Stimulated activated CD8-positive, alpha-beta memory T cell treated with anti-CD3 and anti-CD28 coated beads, Interleukin-7, amount 100 ng/mL, for 4 hours (primary cell): ENCODE data around the gene NACC2.

Source experiments
- DNase-seq, 2 donors: peaks; one replicate each; pipeline ENCODE4 v3.0.0-alpha.2; 2020; ENCODE audit warnings: low read depth in 2 of 2

NACC2 gene

GRCh38 chr9:136095070-136096058 lies at the start of gene NACC2:
NACC2 (minus strand) TSS chr9:136095289; CDS start chr9:136050521, 44,768 bp downstream.
- DNase-seq = peak in 1 of 2 donors; percentile 34

- no peak for DNase-seq
Measured at GRCh38 chr9:136144450-136144849, 49.4 kb upstream of the NACC2 start.

GRCh38 chr9:136143215-136144001 lies 48.3 kb upstream of the NACC2 start:
- DNase-seq = no peak

- DNase-seq = no peak
Measured at GRCh38 chr9:136142859-136143214, 47.7 kb upstream of the NACC2 start.

GRCh38 chr9:136142414-136142796 lies 47.3 kb upstream of the NACC2 start:
- no peak for DNase-seq

- no peak for DNase-seq
Measured at GRCh38 chr9:136141682-136142413, 46.8 kb upstream of the NACC2 start.

GRCh38 chr9:136140966-136141365 lies 45.9 kb upstream of the NACC2 start:
- DNase-seq = no peak

GRCh38 chr9:136140046-136140445 lies 45.0 kb upstream of the NACC2 start:
- no peak for DNase-seq

GRCh38 chr9:136138566-136138965 lies 43.5 kb upstream of the NACC2 start:
- peak in 1 of 2 donors; percentile 9 for DNase-seq

- no peak for DNase-seq
Measured at GRCh38 chr9:136137321-136138265, 42.5 kb upstream of the NACC2 start.

GRCh38 chr9:136136127-136136925 lies 41.2 kb upstream of the NACC2 start:
- no peak for DNase-seq

- no peak for DNase-seq
Measured at GRCh38 chr9:136135326-136136126, 40.4 kb upstream of the NACC2 start.

GRCh38 chr9:136133959-136134484 lies 38.9 kb upstream of the NACC2 start:
- DNase-seq = no peak

- DNase-seq = no peak
Measured at GRCh38 chr9:136133191-136133958, 38.3 kb upstream of the NACC2 start.

- DNase-seq = no peak
Measured at GRCh38 chr9:136132512-136133050, 37.5 kb upstream of the NACC2 start.

GRCh38 chr9:136131629-136132511 lies 36.8 kb upstream of the NACC2 start:
- no peak for DNase-seq

GRCh38 chr9:136129176-136129575 lies 34.1 kb upstream of the NACC2 start:
- no peak for DNase-seq
